Frontal cortex (tissue), 4 donors: ENCODE results near the gene ADCY4. TPM values are rescaled to one million over a fixed set of nuclear protein-coding genes. Genes with fewer than 3 reads are reported as not detected.
A peak's percentile ranks its signal among the peaks of the same experiment; 100 is the strongest.
"Not testable (repeated sequence)": the region's sequence is repeated elsewhere in the genome, so short reads cannot be mapped to it uniquely, and the experiment has no call there.

Source experiments
- DNase-seq, 2 donors: peaks; one replicate each; pipeline ENCODE4 v3.0.0; 2012; ENCODE audit warnings: low spot score in 2 of 2
- FAIRE-seq: peaks from 2 replicates; lab custom pipeline; 2012; peaks lifted over from hg19 to GRCh38; lab: Jason Lieb, UNC
- total RNA-seq: library from RNA; depleted of rRNA; stranded (reverse); fragments of >200 nt; gene quantifications from one replicate; pipeline ENCODE4 v1.2.3, GENCODE V29; 2014
- donor health status: control.
- donor health status: control.
- donor health status: control.

Gene ADCY4
- total RNA-seq, 1 donor from 2014 or later = 0.82 TPM

DNA sequence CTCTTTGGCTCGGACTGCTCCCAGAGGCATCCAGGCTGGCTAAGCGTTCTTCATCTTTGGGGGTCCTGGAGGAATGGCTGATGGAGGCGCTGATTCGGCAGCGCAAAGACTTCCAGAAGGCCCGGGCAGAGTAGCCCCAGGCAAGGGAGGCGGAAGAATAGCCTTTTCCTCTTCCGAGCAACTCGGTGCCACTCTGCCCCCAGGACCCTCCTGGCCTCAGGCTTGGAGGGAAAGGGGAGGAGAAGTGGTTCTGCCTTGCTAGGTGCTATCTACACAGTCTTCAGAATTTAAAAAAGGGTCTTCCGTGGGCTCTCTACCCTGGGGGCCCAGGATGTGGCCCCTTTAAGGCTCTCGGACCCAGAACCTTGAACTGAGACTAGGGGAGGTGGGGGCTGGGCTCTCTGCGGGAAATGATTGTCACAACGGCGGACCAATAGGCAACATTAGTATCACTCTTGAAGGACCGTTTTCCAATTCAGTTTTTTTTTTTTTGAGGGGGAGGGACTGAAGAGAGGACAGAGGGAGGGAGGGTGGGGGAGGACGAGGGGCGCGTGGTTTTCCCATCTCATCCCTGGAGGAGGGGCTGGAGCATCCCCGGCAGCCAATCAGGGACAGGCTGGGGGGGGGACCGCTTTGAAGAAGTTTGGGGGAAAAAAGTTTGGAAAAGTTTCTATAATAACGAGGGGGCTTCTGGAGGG is 32.8 kb upstream of the ADCY4 start, which contains the start of gene NFATC4:
Gene NFATC4 (plus strand): TSS at position 671 of the 698 bp plus-strand sequence. CDS start 157 bp downstream, outside the sequence.
- FAIRE-seq (no peak), DNase-seq (peak; percentile 43 to 70)

DNA sequence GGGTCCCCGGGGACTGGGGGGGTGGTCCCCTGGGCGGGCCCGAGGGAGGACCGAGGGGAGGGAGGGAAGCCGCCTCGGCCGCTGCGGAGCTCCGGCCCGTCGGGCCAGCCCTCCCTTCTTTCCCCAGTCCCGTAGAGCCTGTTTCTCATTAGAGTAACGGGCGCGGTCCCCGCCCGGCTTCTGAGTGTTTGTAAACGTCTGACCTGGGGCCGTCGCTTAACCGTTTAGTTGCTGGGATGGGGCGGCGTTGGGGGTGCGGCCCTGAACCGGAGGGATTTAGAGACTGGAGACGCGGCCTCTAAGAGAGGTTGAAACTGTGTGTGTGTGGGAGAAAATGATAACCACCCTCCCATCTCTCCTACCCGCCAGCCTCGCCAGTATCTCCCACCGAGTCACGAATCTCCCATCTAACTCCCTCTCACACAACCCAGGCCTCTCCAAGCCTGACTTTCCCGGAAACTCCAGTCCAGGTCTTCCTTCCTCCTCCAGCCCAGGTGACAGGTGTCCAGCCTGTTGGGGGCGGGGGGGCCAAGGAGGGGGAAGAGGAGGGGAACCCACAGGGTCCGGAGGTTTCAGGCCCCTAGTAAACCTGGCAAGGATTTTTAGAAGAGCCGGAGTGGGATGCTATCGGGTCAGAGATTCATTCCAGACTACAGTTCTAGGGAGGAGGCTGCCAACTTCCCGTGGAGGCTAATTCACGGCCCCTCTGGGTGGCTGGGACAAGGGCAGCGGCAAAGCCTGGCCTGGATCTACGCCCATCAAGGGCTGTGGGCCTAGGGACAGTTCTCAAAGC is 32.0 kb upstream of the ADCY4 start:
- FAIRE-seq (no peak), DNase-seq (peak; percentile 54 to 65)

- DNase-seq = no peak
- no peak for FAIRE-seq
Measured at GRCh38 chr14:24366413-24366720, 31.5 kb upstream of the ADCY4 start.

GRCh38 chr14:24365600-24366412 is 30.9 kb upstream of the ADCY4 start:
- DNase-seq = peak; percentile 43 to 49
- FAIRE-seq = no peak

DNA sequence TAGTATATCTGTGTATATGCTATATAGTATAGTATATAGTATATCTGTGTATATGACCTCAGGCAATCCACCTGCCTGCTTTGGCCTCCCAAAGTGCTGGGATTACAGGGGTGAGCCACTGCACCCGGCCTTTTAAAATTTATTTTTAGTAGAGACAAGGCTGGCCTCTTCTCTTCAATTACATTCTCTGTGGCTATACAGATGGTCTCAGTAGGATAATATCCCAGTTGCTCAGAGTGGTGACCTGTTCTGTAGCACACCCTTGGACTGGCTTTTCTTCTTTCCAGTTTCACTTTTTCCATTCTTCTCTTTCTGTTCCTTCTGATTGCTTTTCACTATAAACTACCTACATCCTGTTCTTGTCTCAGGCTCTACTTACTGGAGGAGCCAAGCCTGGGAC is 30.0 kb upstream of the ADCY4 start:
- FAIRE-seq (no peak), DNase-seq (no peak)

DNA sequence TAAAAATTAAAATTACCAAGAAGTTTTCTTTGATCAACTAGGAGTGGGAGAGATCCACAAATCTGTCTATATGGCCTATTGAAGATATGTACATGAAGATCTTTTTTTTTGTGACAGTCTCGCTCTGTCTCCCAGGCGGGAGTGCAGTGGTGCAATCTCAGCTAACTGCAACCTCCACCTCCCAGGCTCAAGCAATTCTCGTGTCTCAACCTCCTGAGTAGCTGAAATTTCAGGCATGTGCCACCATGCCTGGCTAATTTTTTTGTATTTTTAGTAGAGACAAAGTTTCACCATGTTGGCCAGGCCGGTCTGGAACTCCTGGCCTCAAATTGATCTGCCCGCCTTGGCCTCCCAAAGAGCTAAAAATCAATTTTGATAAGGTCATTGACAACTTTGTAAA is 28.5 kb upstream of the ADCY4 start:
- no peak for FAIRE-seq

DNA sequence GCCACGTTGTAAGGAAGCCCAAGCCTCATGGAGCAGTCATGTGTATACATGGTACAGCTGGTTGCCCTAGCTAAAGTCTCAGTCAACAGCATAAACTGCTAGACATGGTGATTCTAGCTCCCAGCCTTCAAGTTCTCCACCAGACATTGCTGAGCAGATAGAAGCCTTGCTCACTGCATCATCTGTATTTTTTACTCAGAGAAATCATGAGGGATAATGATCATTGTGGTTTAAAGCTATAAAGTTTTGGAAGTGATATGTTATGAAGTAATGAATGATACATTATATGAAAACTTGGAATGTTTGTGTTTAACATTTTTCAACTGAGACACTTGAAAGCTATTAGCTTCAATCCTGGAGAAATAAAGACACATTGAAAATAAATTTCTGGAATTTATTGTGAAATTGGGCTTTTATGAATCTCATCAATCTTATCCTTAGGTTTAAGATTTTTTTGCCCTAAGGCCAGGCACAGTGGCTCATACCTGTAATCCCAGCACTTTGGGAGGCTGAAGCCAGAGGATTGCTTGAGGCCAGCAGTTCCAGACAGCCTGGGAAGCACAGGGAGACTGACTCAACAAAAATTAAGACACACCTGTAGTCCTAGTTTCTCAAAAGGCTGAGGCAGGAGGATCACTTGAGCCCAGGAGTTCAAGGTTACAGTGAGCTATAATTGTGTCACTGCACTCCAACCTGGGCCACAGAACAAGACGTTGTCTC is 27.5 kb upstream of the ADCY4 start:
- no peak for FAIRE-seq
- DNase-seq = no peak

More for the DNA sequence above, 28.5 kb upstream of the ADCY4 start:
- DNase-seq = no peak

- no peak for FAIRE-seq
- DNase-seq = no peak
Measured at GRCh38 chr14:24361326-24361725, 26.5 kb upstream of the ADCY4 start.

DNA sequence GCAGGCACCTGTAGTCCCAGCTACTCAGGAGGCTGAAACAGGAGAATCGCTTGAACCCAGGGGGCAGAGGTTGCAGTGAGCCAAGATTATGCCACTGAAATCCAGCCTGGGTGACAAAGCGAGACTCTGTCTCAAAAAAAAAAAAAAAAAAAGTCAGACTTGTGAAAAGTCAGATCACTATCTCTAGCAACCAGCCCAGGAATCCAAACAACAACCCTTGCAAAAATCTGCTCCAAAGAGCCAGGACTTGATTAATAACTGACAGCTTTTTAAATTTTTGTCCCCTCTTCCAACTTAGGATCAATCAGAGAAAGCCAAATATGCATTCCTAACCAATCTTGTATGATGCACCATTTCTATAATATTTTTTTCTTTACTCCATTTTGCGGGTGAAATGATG is 25.4 kb upstream of the ADCY4 start:
- no peak for FAIRE-seq

GRCh38 chr14:24356208-24356607 is 21.3 kb upstream of the ADCY4 start:
- FAIRE-seq (no peak), DNase-seq (no peak)

More for the DNA sequence above, 25.4 kb upstream of the ADCY4 start:
- DNase-seq = no peak

GRCh38 chr14:24355009-24355408 is 20.1 kb upstream of the ADCY4 start:
- DNase-seq (no peak), FAIRE-seq (no peak)

- DNase-seq, FAIRE-seq: not testable (repeated sequence)
Measured at GRCh38 chr14:24354482-24354825, 19.6 kb upstream of the ADCY4 start.

DNA sequence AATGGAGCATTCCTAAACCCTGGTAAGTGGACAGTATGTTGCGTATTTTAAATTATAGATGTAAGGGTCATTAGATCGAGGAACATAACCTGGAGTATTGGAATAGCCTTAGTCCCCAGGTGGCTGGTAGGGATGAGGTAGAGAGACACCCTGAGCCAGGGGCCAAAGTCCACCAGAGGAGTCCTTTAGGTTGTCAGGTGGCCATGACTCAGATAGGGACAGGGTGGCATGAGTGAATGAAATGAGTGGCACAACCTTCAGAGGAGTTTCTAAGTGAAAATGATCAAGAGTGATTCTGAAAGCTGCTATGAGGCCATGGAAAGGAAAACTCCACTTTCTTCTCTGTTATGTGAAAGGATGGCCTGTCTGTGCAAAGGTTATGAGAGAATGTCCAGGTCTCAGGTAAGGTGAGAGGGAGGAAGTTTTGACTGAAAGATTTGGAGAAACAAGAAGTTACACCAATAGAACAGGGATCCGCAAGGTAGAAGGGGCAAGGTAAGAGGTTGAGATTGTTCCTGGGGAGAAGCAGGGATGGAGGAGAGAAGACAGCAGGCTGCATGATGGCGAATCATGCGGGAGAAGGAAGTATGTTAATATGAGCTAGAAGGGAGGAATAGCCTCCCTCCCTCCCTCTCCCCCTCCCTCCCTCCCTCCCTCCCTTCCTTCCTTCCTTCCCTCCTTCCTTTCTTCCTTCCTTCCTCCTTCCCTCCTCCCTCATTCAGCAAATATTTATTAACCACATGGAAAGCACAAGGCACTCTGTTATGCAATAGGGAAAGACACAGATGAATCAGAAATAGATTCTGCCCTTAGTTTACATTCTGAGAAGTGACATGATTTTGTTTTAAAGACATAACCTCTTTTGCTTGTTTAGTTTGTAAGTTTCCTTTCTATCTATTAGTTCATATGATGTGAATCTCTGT is 18.9 kb upstream of the ADCY4 start:
- DNase-seq (no peak), FAIRE-seq (no peak)

DNA sequence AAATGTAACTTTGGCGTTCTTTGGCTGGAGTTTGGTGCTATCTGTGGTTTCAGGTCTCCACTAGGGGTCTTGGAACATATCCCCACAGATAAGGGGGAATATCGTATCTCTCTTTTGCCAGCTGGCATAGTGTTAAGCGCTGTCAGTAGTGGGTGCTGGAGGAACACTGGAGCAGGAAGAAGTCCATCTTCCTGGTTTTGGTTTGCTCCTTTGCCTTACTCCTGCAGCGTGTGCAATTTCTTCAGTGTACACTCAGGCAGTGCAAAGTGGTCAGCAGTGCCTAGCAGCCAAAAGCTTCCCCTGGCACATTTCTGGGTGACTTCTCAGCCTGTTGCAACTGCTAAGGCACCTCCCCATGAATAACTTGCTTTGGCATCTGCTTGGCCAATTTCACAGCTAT is 16.6 kb upstream of the ADCY4 start:
- no peak for FAIRE-seq
- no peak for DNase-seq

- DNase-seq = no peak
- no peak for FAIRE-seq
Measured at GRCh38 chr14:24349742-24350141, 14.9 kb upstream of the ADCY4 start.

GRCh38 chr14:24348186-24348585 is 13.3 kb upstream of the ADCY4 start:
- FAIRE-seq (no peak), DNase-seq (no peak)

GRCh38 chr14:24347134-24347533 is 12.3 kb upstream of the ADCY4 start:
- DNase-seq (no peak), FAIRE-seq (no peak)

GRCh38 chr14:24343795-24344660 is 9.2 kb upstream of the ADCY4 start:
- FAIRE-seq = no peak
- no peak for DNase-seq
